Progenitor cell of endocrine pancreas (in vitro differentiated cells): Measurements from ENCODE around the gene FKTN. TPM values are rescaled to one million over a fixed set of nuclear protein-coding genes. Genes with fewer than 3 reads are reported as not detected.

Source experiments
- DNase-seq: peaks from one replicate; pipeline ENCODE4 v3.0.0; 2021; ENCODE audit warnings: low spot score; ENCODE audit not compliant: unreplicated experiment
- H3K27ac Mint-ChIP-seq: 2 replicates; pipeline ENCODE4 v1.8.0; 2021; ENCODE audit warnings: mild to moderate bottlenecking, moderate library complexity, mixed read lengths
- H3K27me3 Mint-ChIP-seq: 2 replicates; pipeline ENCODE4 v1.8.0; 2021; ENCODE audit warnings: mixed read lengths
- H3K36me3 Mint-ChIP-seq: 2 replicates; pipeline ENCODE4 v1.8.0; 2022; ENCODE audit warnings: mixed read lengths; ENCODE audit not compliant: insufficient read depth
- H3K4me1 Mint-ChIP-seq: 2 replicates; pipeline ENCODE4 v1.8.0; 2021; ENCODE audit warnings: low read depth, mixed read lengths
- H3K4me3 Mint-ChIP-seq: 2 replicates; pipeline ENCODE4 v1.8.0; 2021; ENCODE audit warnings: low read depth, mild to moderate bottlenecking, moderate library complexity, mixed read lengths
- H3K9me3 Mint-ChIP-seq: 2 replicates; pipeline ENCODE4 v1.8.0; 2021; ENCODE audit warnings: low read depth, mixed read lengths
- CTCF ChIP-seq: fragments of 200-600 bp; sonication (generic); IDR thresholded peaks from one replicate; pipeline ENCODE4 v1.5.0; 2021; ENCODE audit warnings: antibody characterized with exemption, mild to moderate bottlenecking; ENCODE audit not compliant: unreplicated experiment
- total RNA-seq: library from RNA; stranded (reverse); gene quantifications from 2 replicates; pipeline ENCODE4 v1.2.1, GENCODE V29; 2021

FKTN gene
- total RNA-seq, 1 donor from 2014 or later: 19.0 TPM

- Mint-ChIP-seq H3K27me3 (no peaks in the 10 kb centered on the region), H3K9me3 (peaks cover 14% of the 10 kb centered on the region)
- DNase-seq: no peak
Observed at GRCh38 chr9:105637787-105638395, 80.0 kb downstream of the FKTN start.

GRCh38 chr9:105639936-105640335, 82.0 kb downstream of the FKTN start:
- peaks cover 9% of the 10 kb centered on the region for H3K36me3 Mint-ChIP-seq
- no peak overlapping the region for H3K27ac Mint-ChIP-seq
- peaks cover 14% of the 10 kb centered on the region for H3K9me3 Mint-ChIP-seq
- no peak for DNase-seq
- no peaks in the 10 kb centered on the region for H3K27me3 Mint-ChIP-seq
- TF ChIP-seq CTCF: no peak
- H3K4me3 Mint-ChIP-seq: no peak overlapping the region
- H3K4me1 Mint-ChIP-seq: no peaks in the 10 kb centered on the region

More at GRCh38 chr9:105637787-105638395, 80.0 kb downstream of the FKTN start:
- Mint-ChIP-seq H3K27ac (no peak overlapping the region), H3K4me1 (no peaks in the 10 kb centered on the region), H3K4me3 (no peak overlapping the region), H3K36me3 (peaks cover 9% of the 10 kb centered on the region)
- peak; percentile 56 for TF ChIP-seq CTCF

- H3K4me1 Mint-ChIP-seq: peaks cover 11% of the 10 kb centered on the region
- no peaks in the 10 kb centered on the region for H3K27me3 Mint-ChIP-seq
Observed at GRCh38 chr9:105643795-105644194, 85.9 kb downstream of the FKTN start.

GRCh38 chr9:105646879-105647594, 89.1 kb downstream of the FKTN start:
- no peak overlapping the region for H3K27ac Mint-ChIP-seq
- no peak overlapping the region for H3K4me3 Mint-ChIP-seq
- H3K27me3 Mint-ChIP-seq: peaks cover 10% of the 10 kb centered on the region
- no peaks in the 10 kb centered on the region for H3K36me3 Mint-ChIP-seq
- no peak for DNase-seq
- no peak for TF ChIP-seq CTCF
- peaks cover 11% of the 10 kb centered on the region for H3K4me1 Mint-ChIP-seq
- peaks cover 6% of the 10 kb centered on the region for H3K9me3 Mint-ChIP-seq

More at GRCh38 chr9:105643795-105644194, 85.9 kb downstream of the FKTN start:
- Mint-ChIP-seq H3K4me3 (no peak overlapping the region), H3K9me3 (peaks cover 14% of the 10 kb centered on the region), H3K36me3 (peaks cover 6% of the 10 kb centered on the region), H3K27ac (no peak overlapping the region)
- DNase-seq: no peak
- no peak for TF ChIP-seq CTCF

GRCh38 chr9:105647595-105648349, 89.8 kb downstream of the FKTN start:
- peaks cover 2% of the 10 kb centered on the region for H3K9me3 Mint-ChIP-seq
- H3K4me1 Mint-ChIP-seq: peaks cover 11% of the 10 kb centered on the region
- no peak for TF ChIP-seq CTCF
- H3K27me3 Mint-ChIP-seq: peaks cover 13% of the 10 kb centered on the region
- no peaks in the 10 kb centered on the region for H3K36me3 Mint-ChIP-seq
- no peak overlapping the region for H3K4me3 Mint-ChIP-seq
- no peak for DNase-seq
- no peak overlapping the region for H3K27ac Mint-ChIP-seq
